Measurements from ENCODE around the gene PARS2. TPM values are rescaled to one million over a fixed set of nuclear protein-coding genes. Genes with fewer than 3 reads are reported as not detected.
A peak's percentile ranks its signal among the peaks of the same experiment; 100 is the strongest.

PARS2 gene
- total RNA-seq, 1 donor from 2014 or later, result 7.1 TPM

- intact Hi-C loops (cut with micrococcal nuclease), result no loop called here
These were observed 41.7 kb upstream of the PARS2 start for GRCh38 chr1:54805981-54806381.

GRCh38 chr1:54805466-54805865 is 41.1 kb upstream of the PARS2 start:
- Mint-ChIP-seq H3K27me3 (no peaks in the 10 kb centered on the region), H3K4me1 (peaks cover 39% of the 10 kb centered on the region), H3K9me3 (no peaks in the 10 kb centered on the region), H3K4me3 (no peak overlapping the region), H3K36me3 (ENCODE audit: low read depth) (no peaks in the 10 kb centered on the region), H3K27ac (no peak overlapping the region)
- intact Hi-C loops (cut with micrococcal nuclease), result no loop called here
- no peak for DNase-seq

More at GRCh38 chr1:54805981-54806381, 41.7 kb upstream of the PARS2 start:
- Mint-ChIP-seq H3K36me3 (ENCODE audit: low read depth) (no peaks in the 10 kb centered on the region), H3K4me1 (peaks cover 39% of the 10 kb centered on the region), H3K9me3 (no peaks in the 10 kb centered on the region), H3K4me3 (no peak overlapping the region), H3K27me3 (no peaks in the 10 kb centered on the region), H3K27ac (no peak overlapping the region)
- no peak for DNase-seq

- peaks cover 44% of the 10 kb centered on the region for H3K4me1 Mint-ChIP-seq
These were observed 40.3 kb upstream of the PARS2 start for GRCh38 chr1:54804471-54805132.

GRCh38 chr1:54803761-54804470 is 39.6 kb upstream of the PARS2 start:
- Mint-ChIP-seq H3K27me3 (no peaks in the 10 kb centered on the region), H3K9me3 (no peaks in the 10 kb centered on the region), H3K4me1 (peaks cover 51% of the 10 kb centered on the region), H3K36me3 (ENCODE audit: low read depth) (no peaks in the 10 kb centered on the region), H3K27ac (peak overlapping the region; percentile 34), H3K4me3 (peak overlapping the region; percentile 3)
- intact Hi-C loops (cut with micrococcal nuclease), result loop anchor here (1.0 kb wide), 1 partner anchor 751 kb away; the partner anchor contains the start of genes TCEANC2 and TMEM59
- no peak for DNase-seq

More at GRCh38 chr1:54804471-54805132, 40.3 kb upstream of the PARS2 start:
- no peak for DNase-seq
- H3K27ac Mint-ChIP-seq, result peak overlapping the region; percentile 34
- intact Hi-C loops (cut with micrococcal nuclease), result loop anchor here (1.0 kb wide), 1 partner anchor 751 kb away; the partner anchor contains the start of genes TCEANC2 and TMEM59
- no peaks in the 10 kb centered on the region for H3K36me3 Mint-ChIP-seq (ENCODE audit: low read depth)
- peak overlapping the region; percentile 3 for H3K4me3 Mint-ChIP-seq
- no peaks in the 10 kb centered on the region for H3K27me3 Mint-ChIP-seq
- no peaks in the 10 kb centered on the region for H3K9me3 Mint-ChIP-seq

DNA sequence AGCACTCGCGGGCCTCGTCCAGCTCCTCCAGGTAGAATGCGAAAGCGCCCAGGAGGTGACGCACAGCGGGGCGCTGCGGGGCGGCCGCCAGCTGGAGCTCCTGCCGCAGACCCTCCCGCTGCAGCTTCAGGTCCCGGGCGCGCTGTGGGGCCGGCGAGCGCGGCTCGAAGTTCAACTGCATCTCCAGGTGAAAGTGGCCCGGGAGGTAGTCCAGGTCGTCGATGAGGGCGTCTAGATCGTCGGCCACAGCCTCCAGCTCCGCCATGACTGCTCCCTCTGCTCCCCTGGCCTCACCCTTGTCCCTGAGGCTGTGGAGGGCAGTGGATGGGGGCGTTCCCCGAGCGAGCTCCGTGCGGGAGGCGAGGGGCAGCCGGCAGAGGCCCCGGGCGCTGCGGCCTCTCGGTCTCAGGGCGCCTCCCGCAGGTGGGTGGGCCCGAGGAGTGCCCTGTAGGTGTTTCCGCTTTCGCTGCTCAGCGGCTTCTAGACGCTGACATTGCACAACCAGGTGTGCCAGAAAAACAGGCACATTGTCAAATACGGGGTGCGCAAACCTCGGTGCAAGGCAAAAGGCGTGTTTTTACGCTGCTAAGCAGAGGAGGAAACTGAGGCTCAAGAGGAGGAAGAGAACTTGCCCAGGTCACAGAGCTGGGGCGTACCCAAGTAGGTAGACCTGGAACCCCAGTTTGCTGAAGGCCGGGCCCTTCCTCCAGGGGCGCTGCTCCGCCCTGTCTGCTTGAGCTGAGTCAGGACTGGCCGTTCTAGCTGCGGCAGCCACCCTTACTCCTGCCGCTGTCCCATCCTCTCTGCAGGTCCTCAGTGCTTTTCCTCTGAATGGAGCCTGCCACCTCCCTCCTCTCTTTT is 36.8 kb upstream of the PARS2 start, which contains the start of gene TTC22:
TTC22 (minus strand) TSS at position 425 of the 861 bp plus-strand sequence; CDS start at position 265, 160 bp downstream.
- peak; percentile 91 for DNase-seq
- Mint-ChIP-seq H3K4me3 (peak within 1 kb of the TSS; percentile 87), H3K27ac (peak within 1 kb of the TSS; percentile 81), H3K27me3 (no peaks in the 10 kb centered on the region), H3K36me3 (ENCODE audit: low read depth) (no peaks in the 10 kb centered on the region), H3K4me1 (peaks cover 54% of the 10 kb centered on the region), H3K9me3 (no peaks in the 10 kb centered on the region)
- intact Hi-C loops (cut with micrococcal nuclease), result loop anchor here (1.0 to 2.0 kb wide), 2 partner anchors 37 to 258 kb away; partner anchors contain the start of gene PARS2

GRCh38 chr1:54800041-54800898 is 35.9 kb upstream of the PARS2 start:
- Mint-ChIP-seq H3K9me3 (no peaks in the 10 kb centered on the region), H3K4me3 (peak overlapping the region; percentile 87), H3K4me1 (peaks cover 55% of the 10 kb centered on the region), H3K27me3 (no peaks in the 10 kb centered on the region), H3K36me3 (ENCODE audit: low read depth) (no peaks in the 10 kb centered on the region), H3K27ac (peak overlapping the region; percentile 81)
- intact Hi-C loops (cut with micrococcal nuclease), result loop anchor here (2.0 kb wide), 1 partner anchor 257 kb away; no protein-coding TSS in a partner anchor
- DNase-seq, result no peak

- H3K4me1 Mint-ChIP-seq, result peaks cover 47% of the 10 kb centered on the region
- H3K27ac Mint-ChIP-seq, result peak overlapping the region; percentile 88
- intact Hi-C loops (cut with micrococcal nuclease), result loop anchor here (2.0 to 5.0 kb wide), 2 partner anchors 82 to 392 kb away; partner anchors contain the start of gene SSBP3
- DNase-seq, result peak; percentile 72
- H3K9me3 Mint-ChIP-seq, result no peaks in the 10 kb centered on the region
- no peaks in the 10 kb centered on the region for H3K36me3 Mint-ChIP-seq (ENCODE audit: low read depth)
- H3K4me3 Mint-ChIP-seq, result peak overlapping the region; percentile 80
- H3K27me3 Mint-ChIP-seq, result no peaks in the 10 kb centered on the region
These were observed 34.7 kb upstream of the PARS2 start for GRCh38 chr1:54798769-54799641.

GRCh38 chr1:54798206-54798605 is 33.9 kb upstream of the PARS2 start:
- intact Hi-C loops (cut with micrococcal nuclease), result loop anchor here (2.0 to 5.0 kb wide), 2 partner anchors 81 to 391 kb away; partner anchors contain the start of gene SSBP3
- H3K27ac Mint-ChIP-seq, result peak overlapping the region; percentile 88
- H3K36me3 Mint-ChIP-seq (ENCODE audit: low read depth), result no peaks in the 10 kb centered on the region
- H3K4me1 Mint-ChIP-seq, result peaks cover 43% of the 10 kb centered on the region
- no peak overlapping the region for H3K4me3 Mint-ChIP-seq
- no peaks in the 10 kb centered on the region for H3K9me3 Mint-ChIP-seq
- DNase-seq, result no peak
- H3K27me3 Mint-ChIP-seq, result no peaks in the 10 kb centered on the region

GRCh38 chr1:54796902-54797301 is 32.6 kb upstream of the PARS2 start:
- no peak overlapping the region for H3K4me3 Mint-ChIP-seq
- no peaks in the 10 kb centered on the region for H3K36me3 Mint-ChIP-seq (ENCODE audit: low read depth)
- DNase-seq, result no peak
- no peak overlapping the region for H3K27ac Mint-ChIP-seq
- no peaks in the 10 kb centered on the region for H3K27me3 Mint-ChIP-seq
- H3K9me3 Mint-ChIP-seq, result no peaks in the 10 kb centered on the region
- H3K4me1 Mint-ChIP-seq, result peaks cover 39% of the 10 kb centered on the region
- intact Hi-C loops (cut with micrococcal nuclease), result loop anchor here (5.0 kb wide), 1 partner anchor 390 kb away; the partner anchor contains the start of gene SSBP3

DNA sequence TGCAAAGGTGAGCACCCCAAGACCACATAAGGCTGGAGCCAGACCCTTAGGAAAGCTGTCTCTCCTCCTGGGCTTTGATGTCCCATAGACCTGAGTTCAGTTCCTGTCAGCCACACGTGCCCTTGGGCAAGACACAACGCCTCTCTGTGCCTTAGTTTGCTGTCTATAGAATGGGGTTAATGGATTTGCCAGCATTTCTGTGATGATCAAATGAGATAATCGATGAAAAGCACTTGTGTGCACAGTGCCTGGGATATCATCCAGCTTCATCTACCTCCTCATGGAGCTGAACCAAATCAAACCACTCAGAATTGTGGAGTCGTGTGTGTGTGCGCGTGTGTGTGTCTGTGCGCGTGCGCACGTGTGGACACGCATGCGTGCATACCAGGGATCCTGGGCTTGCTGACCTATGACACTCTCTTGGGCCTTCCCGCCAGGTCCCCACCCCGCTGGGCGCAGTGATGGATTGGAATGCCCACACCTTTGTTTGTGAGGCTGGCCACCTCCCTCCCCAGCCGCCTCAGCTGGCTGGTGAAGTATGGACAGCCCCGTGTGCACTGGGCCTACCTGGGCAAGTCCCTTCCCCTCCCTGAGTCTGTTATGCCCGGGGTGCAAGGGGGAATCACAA is 31.6 kb upstream of the PARS2 start:
- H3K27me3 Mint-ChIP-seq, result no peaks in the 10 kb centered on the region
- H3K27ac Mint-ChIP-seq, result no peak overlapping the region
- DNase-seq, result no peak
- H3K4me1 Mint-ChIP-seq, result peaks cover 33% of the 10 kb centered on the region
- intact Hi-C loops (cut with micrococcal nuclease), result loop anchor here (5.0 kb wide), 1 partner anchor 389 kb away; the partner anchor contains the start of gene SSBP3
- H3K36me3 Mint-ChIP-seq (ENCODE audit: low read depth), result no peaks in the 10 kb centered on the region
- H3K4me3 Mint-ChIP-seq, result no peak overlapping the region
- H3K9me3 Mint-ChIP-seq, result no peaks in the 10 kb centered on the region

DNA sequence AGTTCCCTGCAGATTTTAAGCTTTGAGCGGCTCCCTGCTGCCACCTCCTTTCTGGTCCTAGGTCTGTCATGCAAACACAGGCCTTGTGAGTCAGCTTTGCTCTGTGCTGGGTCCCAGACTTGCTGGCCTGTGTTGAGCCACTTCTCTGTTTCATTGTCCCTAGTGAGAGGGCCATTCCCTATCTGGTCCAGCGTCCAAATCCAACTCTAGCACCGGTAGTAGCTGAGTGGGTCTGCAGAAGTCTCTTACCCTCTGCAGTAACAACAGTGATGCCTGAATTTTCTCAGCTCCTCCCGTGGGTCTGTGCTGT is 31.0 kb upstream of the PARS2 start:
- intact Hi-C loops (cut with micrococcal nuclease), result loop anchor here (5.0 kb wide), 1 partner anchor 388 kb away; the partner anchor contains the start of gene SSBP3
- Mint-ChIP-seq H3K9me3 (no peaks in the 10 kb centered on the region), H3K36me3 (ENCODE audit: low read depth) (no peaks in the 10 kb centered on the region), H3K4me1 (peaks cover 33% of the 10 kb centered on the region), H3K27ac (no peak overlapping the region), H3K27me3 (no peaks in the 10 kb centered on the region), H3K4me3 (no peak overlapping the region)
- no peak for DNase-seq
